Lower lobe of right lung (tissue), 2 donors: ENCODE data around the gene NKD2. TPM values are rescaled to one million over a fixed set of nuclear protein-coding genes. Genes with fewer than 3 reads are reported as not detected.

Experiments
- ATAC-seq, 2 donors: fragments of 200-7000 bp; cut with Tn5 transposase; one replicate each; pipeline ENCODE4 v1.9.1; 2020 to 2022; ENCODE audit warnings: mild to moderate bottlenecking in 2 of 2, moderate library complexity in 2 of 2
- DNase-seq: peaks from one replicate; pipeline ENCODE4 v3.0.0-alpha.2; 2020
- H3K27ac ChIP-seq: fragments of 200-600 bp; one replicate; pipeline ENCODE4 v1.8.0; 2022
- H3K27me3 ChIP-seq: fragments of 200-600 bp; one replicate; pipeline ENCODE4 v1.8.0; 2022; ENCODE audit warnings: low read depth
- H3K36me3 ChIP-seq: fragments of 200-600 bp; one replicate; pipeline ENCODE4 v1.8.0; 2022; ENCODE audit warnings: mild to moderate bottlenecking
- H3K4me1 ChIP-seq: fragments of 200-600 bp; one replicate; pipeline ENCODE4 v1.8.0; 2022
- H3K4me3 ChIP-seq: fragments of 200-600 bp; one replicate; pipeline ENCODE4 v1.8.0; 2022; ENCODE audit warnings: mild to moderate bottlenecking
- H3K9me3 ChIP-seq: fragments of 200-600 bp; one replicate; pipeline ENCODE4 v1.8.0; 2022
- intact Hi-C: fragments of 100-400 bp; cut with DNase I; formaldehyde crosslinking; loops from one replicate; pipeline ENCODE4 v1.11.0; 2022
- total RNA-seq: library from RNA; stranded (reverse); fragmentation: NEBNext Ultra II Directional; extraction: Animal tissue kit (Norgen Biotek cat#: 25700); gene quantifications from one replicate; pipeline ENCODE4 v1.2.1, GENCODE V29; 2021
- TF ChIP-seq, protein P1 (sequence below): fragments of 200-600 bp; IDR thresholded peaks from one replicate; pipeline ENCODE4 v1.8.0; 2022; ENCODE audit warnings: antibody characterized with exemption, mild to moderate bottlenecking
- donor health status: DM: no; HTN: yes; CAD: no; lungs with severe emphysema.

Gene NKD2
- total RNA-seq, 1 donor from 2014 or later, result 24.1 TPM

DNA sequence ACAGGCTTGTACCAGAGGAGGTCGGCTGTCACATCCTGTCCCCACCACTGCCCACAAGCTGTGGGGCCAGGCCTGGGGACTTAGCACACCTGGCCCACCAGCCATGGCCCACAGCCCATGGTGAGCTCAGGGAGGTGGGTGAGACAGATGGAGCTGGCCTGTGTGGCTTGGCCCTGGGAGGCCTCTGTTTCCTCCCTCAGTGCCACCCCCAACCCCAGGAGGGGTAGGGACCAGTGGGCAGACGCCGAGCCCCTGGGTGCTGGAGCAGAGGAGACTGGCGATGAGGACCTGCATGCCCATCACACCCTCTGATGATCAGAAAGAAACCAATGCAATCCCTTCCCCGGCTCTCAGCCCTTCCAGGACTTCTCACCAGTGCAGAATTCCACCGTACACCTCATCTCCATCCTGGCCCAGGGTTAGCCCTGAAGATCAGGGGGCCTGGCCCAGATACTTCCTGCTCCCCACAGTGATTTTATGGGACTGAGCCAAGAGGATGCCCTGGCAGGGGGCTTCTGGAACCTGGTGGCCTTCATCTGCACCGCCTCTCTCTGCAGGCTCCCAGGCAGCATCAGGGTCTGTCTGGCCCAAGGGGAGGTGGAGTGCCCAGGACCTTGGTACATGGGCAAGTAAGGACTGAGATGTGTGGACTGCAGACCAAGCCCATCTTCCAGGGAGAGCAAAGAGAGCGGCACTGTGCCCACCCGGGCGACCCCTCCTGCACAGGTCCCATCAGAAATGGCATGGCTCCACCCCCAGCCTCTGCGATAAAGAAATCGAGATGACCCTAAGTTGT, 16.9 kb upstream of the NKD2 start:
- Histone ChIP-seq H3K9me3 (no peaks in the 10 kb centered on the region), H3K27ac (peak overlapping the region; percentile 13), H3K4me1 (peaks cover 30% of the 10 kb centered on the region), H3K27me3 (peaks cover 5% of the 10 kb centered on the region), H3K4me3 (no peak overlapping the region), H3K36me3 (no peaks in the 10 kb centered on the region)
- intact Hi-C loops, result no loop called here
- ATAC-seq, result no peak
- TF ChIP-seq, protein P1, sequence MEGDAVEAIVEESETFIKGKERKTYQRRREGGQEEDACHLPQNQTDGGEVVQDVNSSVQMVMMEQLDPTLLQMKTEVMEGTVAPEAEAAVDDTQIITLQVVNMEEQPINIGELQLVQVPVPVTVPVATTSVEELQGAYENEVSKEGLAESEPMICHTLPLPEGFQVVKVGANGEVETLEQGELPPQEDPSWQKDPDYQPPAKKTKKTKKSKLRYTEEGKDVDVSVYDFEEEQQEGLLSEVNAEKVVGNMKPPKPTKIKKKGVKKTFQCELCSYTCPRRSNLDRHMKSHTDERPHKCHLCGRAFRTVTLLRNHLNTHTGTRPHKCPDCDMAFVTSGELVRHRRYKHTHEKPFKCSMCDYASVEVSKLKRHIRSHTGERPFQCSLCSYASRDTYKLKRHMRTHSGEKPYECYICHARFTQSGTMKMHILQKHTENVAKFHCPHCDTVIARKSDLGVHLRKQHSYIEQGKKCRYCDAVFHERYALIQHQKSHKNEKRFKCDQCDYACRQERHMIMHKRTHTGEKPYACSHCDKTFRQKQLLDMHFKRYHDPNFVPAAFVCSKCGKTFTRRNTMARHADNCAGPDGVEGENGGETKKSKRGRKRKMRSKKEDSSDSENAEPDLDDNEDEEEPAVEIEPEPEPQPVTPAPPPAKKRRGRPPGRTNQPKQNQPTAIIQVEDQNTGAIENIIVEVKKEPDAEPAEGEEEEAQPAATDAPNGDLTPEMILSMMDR, result no peak
- peak; percentile 34 for DNase-seq

- no peak for DNase-seq
- H3K9me3 ChIP-seq, result no peaks in the 10 kb centered on the region
Observed at GRCh38 chr5:994272-994607, 14.4 kb upstream of the NKD2 start.

DNA sequence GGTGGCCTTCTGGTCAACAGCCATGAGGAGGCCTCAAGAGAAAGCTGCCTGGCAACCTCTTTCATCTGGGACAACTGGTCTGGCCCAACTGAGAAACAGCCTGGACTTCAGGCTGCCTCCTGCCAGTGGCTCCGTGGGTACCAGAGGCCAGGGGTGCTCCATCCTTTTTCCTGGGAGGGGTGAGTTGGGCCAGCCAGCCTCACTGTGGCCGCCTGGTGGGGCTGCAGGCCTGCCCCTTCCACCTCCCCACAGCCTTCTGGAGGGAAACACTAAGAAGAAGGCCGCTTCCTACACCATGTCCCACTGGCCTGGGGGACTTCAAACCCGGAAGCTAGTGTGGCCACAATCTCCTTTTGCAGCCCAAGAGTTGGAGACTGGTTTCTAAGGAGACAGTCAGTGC, 13.8 kb upstream of the NKD2 start:
- Histone ChIP-seq H3K9me3 (no peaks in the 10 kb centered on the region), H3K4me3 (no peak overlapping the region), H3K36me3 (no peaks in the 10 kb centered on the region), H3K27me3 (peaks cover 3% of the 10 kb centered on the region), H3K4me1 (peaks cover 32% of the 10 kb centered on the region), H3K27ac (no peak overlapping the region)
- intact Hi-C loops, result no loop called here
- ATAC-seq (no peak), DNase-seq (no peak)
- TF ChIP-seq, protein P1, result no peak

More at GRCh38 chr5:994272-994607, 14.4 kb upstream of the NKD2 start:
- Histone ChIP-seq H3K36me3 (no peaks in the 10 kb centered on the region), H3K4me3 (no peak overlapping the region), H3K27me3 (peaks cover 5% of the 10 kb centered on the region), H3K27ac (no peak overlapping the region), H3K4me1 (peaks cover 36% of the 10 kb centered on the region)
- ATAC-seq, result no peak
- TF ChIP-seq, protein P1, result no peak
- intact Hi-C loops, result no loop called here

GRCh38 chr5:995318-995717, 13.3 kb upstream of the NKD2 start:
- DNase-seq (no peak), ATAC-seq (no peak)
- Histone ChIP-seq H3K36me3 (no peaks in the 10 kb centered on the region), H3K27me3 (no peaks in the 10 kb centered on the region), H3K4me3 (no peak overlapping the region), H3K27ac (no peak overlapping the region), H3K9me3 (no peaks in the 10 kb centered on the region), H3K4me1 (peaks cover 27% of the 10 kb centered on the region)
- TF ChIP-seq, protein P1, result no peak
- intact Hi-C loops, result no loop called here

DNA sequence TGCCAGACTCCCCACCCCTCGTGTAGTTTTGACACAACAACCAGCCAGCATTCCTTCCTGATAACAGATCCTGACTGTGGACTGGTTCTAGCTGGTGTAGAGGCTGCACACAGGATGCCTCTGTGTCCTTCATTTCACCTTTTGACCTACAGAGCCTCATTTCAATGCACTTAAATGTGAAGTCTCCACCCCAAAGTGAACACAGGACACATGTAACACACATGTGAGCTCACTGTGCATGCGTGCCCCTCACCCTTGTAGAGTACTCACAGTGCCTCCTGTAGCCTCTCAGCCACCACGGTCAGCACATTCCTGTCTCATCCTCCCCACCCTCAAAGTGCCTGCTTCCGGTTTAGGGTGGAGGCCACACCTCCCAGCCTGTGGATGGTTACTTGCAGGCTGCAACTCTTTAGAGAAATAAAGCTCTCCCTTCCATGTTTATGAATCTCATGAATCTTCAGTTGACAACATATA, 11.6 kb upstream of the NKD2 start:
- Histone ChIP-seq H3K4me1 (peaks cover 12% of the 10 kb centered on the region), H3K36me3 (no peaks in the 10 kb centered on the region), H3K9me3 (no peaks in the 10 kb centered on the region), H3K27me3 (no peaks in the 10 kb centered on the region), H3K4me3 (no peak overlapping the region), H3K27ac (peak overlapping the region; percentile 43)
- DNase-seq (peak; percentile 50), ATAC-seq (peak; percentile 34 to 41)
- intact Hi-C loops, result no loop called here
- TF ChIP-seq, protein P1, result no peak
